Measurements from ENCODE around the gene SNX1. TPM values are rescaled to one million over a fixed set of nuclear protein-coding genes. Genes with fewer than 3 reads are reported as not detected.

The SNX1 gene
- total RNA-seq, 2 donors from 2014 or later: 54.5 to 63.0 TPM

GRCh38 chr15:64100958-64101357 is 5.2 kb downstream of the SNX1 start:
- DNase-seq: no peak
- Histone ChIP-seq H3K27ac (ENCODE audit: low read depth, low read length) (no peak overlapping the region), H3K27me3 (ENCODE audit: control insufficient read depth, insufficient read depth, low read length, poor library complexity, severe bottlenecking) (no peaks in the 10 kb centered on the region), H3K4me3 (ENCODE audit: low read length) (no peak overlapping the region), H3K9ac (ENCODE audit: extremely low read depth, low read length, poor library complexity, severe bottlenecking) (no peak overlapping the region), H3K36me3 (ENCODE audit: control insufficient read depth, insufficient read depth, low read length) (no peaks in the 10 kb centered on the region), H3K4me1 (ENCODE audit: control insufficient read depth, insufficient read depth, low read length) (peaks cover 5% of the 10 kb centered on the region), H3K9me3 (ENCODE audit: control insufficient read depth, low read length) (no peaks in the 10 kb centered on the region)
- TF ChIP-seq CTCF (conservative IDR thresholded peaks at IDR 0.05): no peak
- peaks cover 14% of the 10 kb centered on the region for H3K4me1 Mint-ChIP-seq
- no peaks in the 10 kb centered on the region for H3K27me3 Mint-ChIP-seq (ENCODE audit: insufficient read depth)
- 95 to 100% methylated on average over 2 of the region's 2 CpGs for WGBS, 2 experiments (ENCODE audit: insufficient coverage in 1 of 2, insufficient read length in 1 of 2)
- no peak overlapping the region for H3K27ac Mint-ChIP-seq
- H3K36me3 Mint-ChIP-seq (ENCODE audit: low read depth): peaks cover 3% of the 10 kb centered on the region
- no peaks in the 10 kb centered on the region for H3K9me3 Mint-ChIP-seq
- H3K4me3 Mint-ChIP-seq: no peak overlapping the region

- Histone ChIP-seq H3K9me3 (ENCODE audit: control insufficient read depth, low read length) (no peaks in the 10 kb centered on the region), H3K27me3 (ENCODE audit: control insufficient read depth, insufficient read depth, low read length, poor library complexity, severe bottlenecking) (no peaks in the 10 kb centered on the region), H3K4me3 (ENCODE audit: low read length) (no peak overlapping the region), H3K36me3 (ENCODE audit: control insufficient read depth, insufficient read depth, low read length) (no peaks in the 10 kb centered on the region), H3K9ac (ENCODE audit: extremely low read depth, low read length, poor library complexity, severe bottlenecking) (no peak overlapping the region), H3K4me1 (ENCODE audit: control insufficient read depth, insufficient read depth, low read length) (peaks cover 8% of the 10 kb centered on the region), H3K27ac (ENCODE audit: low read depth, low read length) (no peak overlapping the region)
- DNase-seq: no peak
- Mint-ChIP-seq H3K9me3 (no peaks in the 10 kb centered on the region), H3K4me3 (no peak overlapping the region), H3K27me3 (ENCODE audit: insufficient read depth) (no peaks in the 10 kb centered on the region), H3K27ac (no peak overlapping the region), H3K4me1 (peaks cover 10% of the 10 kb centered on the region), H3K36me3 (ENCODE audit: low read depth) (peaks cover 3% of the 10 kb centered on the region)
- no peak for TF ChIP-seq CTCF (conservative IDR thresholded peaks at IDR 0.05)
- 50 to 69% methylated on average over 1 to 2 of the region's 2 CpGs for WGBS, 2 experiments (ENCODE audit: insufficient coverage in 1 of 2, insufficient read length in 1 of 2)
Measured at GRCh38 chr15:64102497-64102896, 6.7 kb downstream of the SNX1 start.

- TF ChIP-seq CTCF (conservative IDR thresholded peaks at IDR 0.05): no peak
- peaks cover 7% of the 10 kb centered on the region for H3K4me1 Mint-ChIP-seq
- Histone ChIP-seq H3K36me3 (ENCODE audit: control insufficient read depth, insufficient read depth, low read length) (no peaks in the 10 kb centered on the region), H3K4me3 (ENCODE audit: low read length) (no peak overlapping the region), H3K4me1 (ENCODE audit: control insufficient read depth, insufficient read depth, low read length) (peaks cover 8% of the 10 kb centered on the region), H3K9me3 (ENCODE audit: control insufficient read depth, low read length) (no peaks in the 10 kb centered on the region), H3K27me3 (ENCODE audit: control insufficient read depth, insufficient read depth, low read length, poor library complexity, severe bottlenecking) (no peaks in the 10 kb centered on the region), H3K9ac (ENCODE audit: extremely low read depth, low read length, poor library complexity, severe bottlenecking) (no peak overlapping the region), H3K27ac (ENCODE audit: low read depth, low read length) (no peak overlapping the region)
- DNase-seq: no peak
- no peaks in the 10 kb centered on the region for H3K27me3 Mint-ChIP-seq (ENCODE audit: insufficient read depth)
- no peak overlapping the region for H3K27ac Mint-ChIP-seq
- no peak overlapping the region for H3K4me3 Mint-ChIP-seq
- 93 to 95% methylated on average over 5 to 9 of the region's 9 CpGs for WGBS, 2 experiments (ENCODE audit: insufficient coverage in 1 of 2, insufficient read length in 1 of 2)
- H3K9me3 Mint-ChIP-seq: no peaks in the 10 kb centered on the region
- H3K36me3 Mint-ChIP-seq (ENCODE audit: low read depth): peaks cover 3% of the 10 kb centered on the region
Measured at GRCh38 chr15:64105113-64105704, 9.4 kb downstream of the SNX1 start.
